DOHH2 (cell line): ENCODE data around the gene AASDH.
A peak's percentile ranks its signal among the peaks of the same experiment; 100 is the strongest.

Source experiments
- H3F3A ChIP-seq: fragments of 200-600 bp; sonication (generic), shearing (Covaris generic); 2 replicates; pipeline ENCODE4 v1.6.0; 2016; ENCODE audit warnings: antibody characterized with exemption, mild to moderate bottlenecking; ENCODE audit not compliant: control insufficient read depth, insufficient read depth
- H3K27ac ChIP-seq: fragments of 200-600 bp; sonication (generic); 2 replicates; pipeline ENCODE4 v1.5.1; 2014; ENCODE audit warnings: low read depth, mild to moderate bottlenecking, low read length, moderate library complexity
- H3K27me3 ChIP-seq: fragments of 200-600 bp; sonication (generic); 2 replicates; pipeline ENCODE4 v1.6.1; 2014; ENCODE audit warnings: mild to moderate bottlenecking, low read length, mixed read lengths; ENCODE audit not compliant: control insufficient read depth
- H3K36me3 ChIP-seq: fragments of 200-600 bp; sonication (generic); 2 replicates; pipeline ENCODE4 v1.6.1; 2014; ENCODE audit warnings: mild to moderate bottlenecking, low read length, moderate library complexity, mixed read lengths; ENCODE audit not compliant: control insufficient read depth
- H3K4me1 ChIP-seq: fragments of 200-600 bp; sonication (generic); 2 replicates; pipeline ENCODE4 v1.6.1; 2014; ENCODE audit warnings: mild to moderate bottlenecking, low read length, mixed read lengths; ENCODE audit not compliant: control insufficient read depth
- H3K4me2 ChIP-seq: fragments of 200-600 bp; sonication (generic); 2 replicates; pipeline ENCODE4 v1.6.0; 2014; ENCODE audit warnings: mild to moderate bottlenecking, low read length, moderate library complexity
- H3K4me3 ChIP-seq: fragments of 200-600 bp; sonication (generic); 2 replicates; pipeline ENCODE4 v1.5.1; 2014; ENCODE audit warnings: mild to moderate bottlenecking, low read length, mixed read lengths
- H3K79me2 ChIP-seq: fragments of 200-600 bp; sonication (generic); 2 replicates; pipeline ENCODE4 v1.6.1; 2014; ENCODE audit warnings: mild to moderate bottlenecking, low read length, mixed read lengths; ENCODE audit not compliant: control insufficient read depth
- H3K9me2 ChIP-seq: fragments of 200-600 bp; sonication (generic); replicated peaks from 2 replicates; pipeline ENCODE4 v1.6.1; 2014; ENCODE audit warnings: mild to moderate bottlenecking, low read length, mixed read lengths; ENCODE audit not compliant: control insufficient read depth
- H3K9me3 ChIP-seq: fragments of 200-600 bp; sonication (generic); 2 replicates; pipeline ENCODE4 v1.6.1; 2014; ENCODE audit warnings: antibody characterized with exemption, low read length, mixed read lengths; ENCODE audit not compliant: control insufficient read depth, insufficient read depth
- H4K20me1 ChIP-seq: fragments of 200-600 bp; sonication (generic); 2 replicates; pipeline ENCODE4 v1.6.0; 2014; ENCODE audit warnings: low read depth, mild to moderate bottlenecking, antibody characterized with exemption, low read length, moderate library complexity; ENCODE audit not compliant: control insufficient read depth, insufficient read depth
- EZH2phosphoT487 ChIP-seq: fragments of 200-600 bp; sonication (generic); IDR thresholded peaks from 2 replicates; pipeline ENCODE4 v1.6.1; 2017; ENCODE audit warnings: borderline replicate concordance, mild to moderate bottlenecking, antibody characterized with exemption, low read length, moderate library complexity, mixed read lengths
- TF ChIP-seq, protein P1 (sequence below): fragments of 200-600 bp; sonication (generic); IDR thresholded peaks from one replicate; pipeline ENCODE4 v1.5.1; 2014; ENCODE audit warnings: antibody characterized with exemption, mild to moderate bottlenecking, low read depth, low read length; ENCODE audit not compliant: poor library complexity, severe bottlenecking

AASDH gene

DNA sequence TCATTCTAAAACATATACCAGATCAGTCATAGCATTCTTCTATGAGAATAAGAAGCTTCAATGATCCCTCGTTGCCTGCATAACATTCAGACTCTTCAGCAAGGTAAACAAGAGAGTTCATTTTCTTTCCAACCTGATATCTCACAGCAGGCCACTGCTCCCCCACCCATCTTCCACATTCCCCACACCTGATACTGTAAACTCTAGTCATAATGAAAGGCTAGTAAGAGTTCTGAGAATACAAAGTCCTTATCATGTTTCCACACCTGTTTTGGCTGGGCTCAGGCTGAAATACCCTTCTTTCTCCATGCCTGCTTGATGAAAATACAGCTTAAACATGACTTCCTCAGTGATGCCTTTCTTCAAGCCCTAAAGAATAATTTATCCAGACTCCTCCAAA, 2.3 kb upstream of the AASDH start:
- peaks cover 15% of the 10 kb centered on the region for H3F3A ChIP-seq
- peaks cover 21% of the 10 kb centered on the region for H3K36me3 ChIP-seq
- no peak overlapping the region for H3K27ac ChIP-seq
- H3K9me3 ChIP-seq, result no peaks in the 10 kb centered on the region
- H3K9me2 ChIP-seq, result no peaks in the 10 kb centered on the region
- H3K4me3 ChIP-seq, result no peak overlapping the region
- peak overlapping the region; percentile 73 for H3K4me2 ChIP-seq
- peaks cover 27% of the 10 kb centered on the region for H3K79me2 ChIP-seq
- TF ChIP-seq, protein P1, sequence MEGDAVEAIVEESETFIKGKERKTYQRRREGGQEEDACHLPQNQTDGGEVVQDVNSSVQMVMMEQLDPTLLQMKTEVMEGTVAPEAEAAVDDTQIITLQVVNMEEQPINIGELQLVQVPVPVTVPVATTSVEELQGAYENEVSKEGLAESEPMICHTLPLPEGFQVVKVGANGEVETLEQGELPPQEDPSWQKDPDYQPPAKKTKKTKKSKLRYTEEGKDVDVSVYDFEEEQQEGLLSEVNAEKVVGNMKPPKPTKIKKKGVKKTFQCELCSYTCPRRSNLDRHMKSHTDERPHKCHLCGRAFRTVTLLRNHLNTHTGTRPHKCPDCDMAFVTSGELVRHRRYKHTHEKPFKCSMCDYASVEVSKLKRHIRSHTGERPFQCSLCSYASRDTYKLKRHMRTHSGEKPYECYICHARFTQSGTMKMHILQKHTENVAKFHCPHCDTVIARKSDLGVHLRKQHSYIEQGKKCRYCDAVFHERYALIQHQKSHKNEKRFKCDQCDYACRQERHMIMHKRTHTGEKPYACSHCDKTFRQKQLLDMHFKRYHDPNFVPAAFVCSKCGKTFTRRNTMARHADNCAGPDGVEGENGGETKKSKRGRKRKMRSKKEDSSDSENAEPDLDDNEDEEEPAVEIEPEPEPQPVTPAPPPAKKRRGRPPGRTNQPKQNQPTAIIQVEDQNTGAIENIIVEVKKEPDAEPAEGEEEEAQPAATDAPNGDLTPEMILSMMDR, result no peak
- TF ChIP-seq EZH2phosphoT487, result no peak
- no peaks in the 10 kb centered on the region for H3K27me3 ChIP-seq
- H3K4me1 ChIP-seq, result peaks cover 29% of the 10 kb centered on the region
- no peaks in the 10 kb centered on the region for H4K20me1 ChIP-seq

DNA sequence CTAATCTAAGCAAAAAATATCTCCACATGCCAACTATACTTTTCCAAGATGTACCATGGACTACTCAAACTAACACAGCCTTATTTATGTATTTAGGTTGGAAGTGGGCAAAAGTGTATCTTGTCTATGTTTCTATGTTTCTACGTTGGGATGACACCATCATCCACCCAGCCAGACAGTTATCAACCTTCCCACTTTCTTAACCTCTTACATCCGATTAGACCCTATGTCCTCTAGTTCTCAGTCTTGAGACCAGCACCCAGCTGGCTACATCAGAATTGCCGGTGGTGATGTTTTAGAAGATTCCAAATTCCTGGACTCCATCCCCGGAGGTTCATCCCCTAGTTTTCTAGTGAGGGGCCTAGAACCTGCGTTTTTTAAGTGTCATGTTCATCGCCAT, 1.0 kb upstream of the AASDH start:
- Histone ChIP-seq H3K4me3 (peak overlapping the region; percentile 94), H4K20me1 (no peaks in the 10 kb centered on the region), H3K27me3 (no peaks in the 10 kb centered on the region), H3K4me2 (peak overlapping the region; percentile 73), H3K4me1 (peaks cover 29% of the 10 kb centered on the region), H3K79me2 (peaks cover 31% of the 10 kb centered on the region), H3K9me3 (no peaks in the 10 kb centered on the region), H3K9me2 (no peaks in the 10 kb centered on the region), H3K27ac (peak overlapping the region; percentile 85), H3K36me3 (peaks cover 9% of the 10 kb centered on the region), H3F3A (peaks cover 17% of the 10 kb centered on the region)
- TF ChIP-seq EZH2phosphoT487, result no peak
- TF ChIP-seq, protein P1, result no peak

DNA sequence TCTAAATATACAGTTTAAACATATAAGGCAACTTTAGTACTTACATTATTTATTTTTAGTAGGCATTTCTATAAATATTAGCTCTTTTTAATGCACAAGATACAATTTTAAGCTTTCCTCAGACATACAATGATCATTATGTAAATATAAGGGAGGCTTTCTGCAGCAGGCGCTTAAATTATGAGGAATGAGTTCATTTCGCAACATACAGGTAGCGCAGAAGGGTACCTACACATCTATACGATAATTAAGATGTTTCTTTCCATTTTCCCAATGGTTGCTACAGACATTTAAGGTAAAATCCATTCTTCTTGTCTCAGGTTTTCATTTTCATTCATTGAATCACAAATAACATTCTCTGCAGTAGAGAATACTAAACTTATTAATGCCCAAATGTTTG, 1.2 kb downstream of the AASDH start:
- Histone ChIP-seq H3K79me2 (peaks cover 31% of the 10 kb centered on the region), H3K4me3 (peak overlapping the region; percentile 94), H3K27me3 (no peaks in the 10 kb centered on the region)

More for the DNA sequence above, 1.2 kb downstream of the AASDH start:
- H3K36me3 ChIP-seq, result peaks cover 6% of the 10 kb centered on the region
- H4K20me1 ChIP-seq, result no peaks in the 10 kb centered on the region
- H3K9me3 ChIP-seq, result no peaks in the 10 kb centered on the region
- H3F3A ChIP-seq, result peaks cover 17% of the 10 kb centered on the region
- no peak for TF ChIP-seq EZH2phosphoT487
- TF ChIP-seq, protein P1, result no peak
- peaks cover 29% of the 10 kb centered on the region for H3K4me1 ChIP-seq
- H3K9me2 ChIP-seq, result no peaks in the 10 kb centered on the region
- peak overlapping the region; percentile 85; the same call in 1 of the 2 replicates for H3K27ac ChIP-seq
- H3K4me2 ChIP-seq, result peak overlapping the region; percentile 73
